ENCODE data around the gene PVALB. TPM values are rescaled to one million over a fixed set of nuclear protein-coding genes. Genes with fewer than 3 reads are reported as not detected.

Gene PVALB
- total and polyA plus RNA-seq, 2 of the 4 experiments (the other 2 are of a cell fraction): not detected

GRCh38 chr22:36858156-36858555, 41.3 kb upstream of the PVALB start:
- intact Hi-C loops (cut with micrococcal nuclease) (no loop called here), in situ Hi-C loops (cut with MboI; ENCODE audit: low sequenced_read_pairs) (loop anchor here (5.0 kb wide), 1 partner anchor 311 kb away; no protein-coding TSS in a partner anchor), dilution Hi-C loops (cut with HindIII; ENCODE audit: low sequenced_read_pairs, unreplicated experiment) (no loop called here)
- no peaks in the 10 kb centered on the region for H4K20me1 ChIP-seq (ENCODE audit: insufficient read depth, low read length)
- no peak overlapping the region for H2BK15ac ChIP-seq (ENCODE audit: low read depth, low read length)
- H2AFZ ChIP-seq (replicated peaks; ENCODE audit: low read length, poor library complexity): no peak overlapping the region
- H2BK5ac ChIP-seq (ENCODE audit: low read depth, low read length, poor library complexity, severe bottlenecking): no peak overlapping the region
- no peak overlapping the region for H4K5ac ChIP-seq (ENCODE audit: low read depth, low read length)
- H3K4me2 ChIP-seq (ENCODE audit: low read depth, low read length): no peak overlapping the region
- no peak overlapping the region for H3K14ac ChIP-seq (replicated peaks; ENCODE audit: low read depth, low read length)
- H3K36me3 ChIP-seq (ENCODE audit: control insufficient read depth, insufficient read depth, low read length): no peaks in the 10 kb centered on the region
- DNase-seq: no peak
- H3K79me1 ChIP-seq (ENCODE audit: low read depth in 1 of 2, low read length in 2 of 2): no peaks in the 10 kb centered on the region
- no peak overlapping the region for H3K56ac ChIP-seq (ENCODE audit: extremely low read depth, insufficient read depth, low read length)
- ChIA-PET POLR2A (ENCODE audit: unreplicated experiment) (no interaction called here), CTCF (no interaction called here)
- no peaks in the 10 kb centered on the region for H3K4me1 ChIP-seq (ENCODE audit: control insufficient read depth, insufficient read depth, low read length)
- no peak overlapping the region for H2BK120ac ChIP-seq (ENCODE audit: low read depth, low read length)
- no peak overlapping the region for H3K18ac ChIP-seq (ENCODE audit: low read depth, low read length)
- H3K9ac ChIP-seq (ENCODE audit: low read depth, low read length): no peak overlapping the region
- BruUV-seq (replicated peaks): no TSS peak
- H3K4ac ChIP-seq (ENCODE audit: low read depth, low read length): no peak overlapping the region
- H2BK20ac ChIP-seq (ENCODE audit: low read depth, low read length): no peak overlapping the region
- no peak overlapping the region for H2AK9ac ChIP-seq (replicated peaks; ENCODE audit: low read depth, low read length, poor library complexity)
- H3K27ac ChIP-seq (ENCODE audit: insufficient read depth, low read length): no peak overlapping the region
- TF ChIP-seq ELK1 (IDR thresholded peaks at IDR 0.05; ENCODE audit: borderline replicate concordance, low read depth, low read length) (no peak), RFX5 (IDR thresholded peaks at IDR 0.05; ENCODE audit: low read depth, low read length) (no peak), MXI1 (IDR thresholded peaks at IDR 0.05; ENCODE audit: borderline replicate concordance, low read depth, low read length) (no peak), BHLHE40 (IDR thresholded peaks at IDR 0.05; ENCODE audit: low read depth, low read length) (no peak), CHD1 (IDR thresholded peaks at IDR 0.05; ENCODE audit: low read depth, low read length) (no peak), NFE2L2 (IDR thresholded peaks at IDR 0.05; ENCODE audit: low read depth, low read length) (no peak), CEBPB (IDR thresholded peaks at IDR 0.05; ENCODE audit: low read depth, low read length) (no peak), RCOR1 (IDR thresholded peaks at IDR 0.05; ENCODE audit: insufficient replicate concordance, low read length) (no peak), MAFK (IDR thresholded peaks at IDR 0.05; ENCODE audit: low read depth, low read length) (no peak), POLR2A (IDR thresholded peaks at IDR 0.05; ENCODE audit: low read depth, low read length) (no peak), USF2 (IDR thresholded peaks at IDR 0.05; ENCODE audit: low read depth, low read length) (no peak), CTCF (conservative IDR thresholded peaks at IDR 0.05; ENCODE audit: low read depth, low read length) (no peak), SMC3 (IDR thresholded peaks at IDR 0.05; ENCODE audit: low read depth, low read length) (no peak), MAZ (IDR thresholded peaks at IDR 0.05; ENCODE audit: borderline replicate concordance, low read depth, low read length) (no peak), RAD21 (IDR thresholded peaks at IDR 0.05; ENCODE audit: low read length) (no peak)
- no peaks in the 10 kb centered on the region for H3K9me1 ChIP-seq (ENCODE audit: insufficient read depth, low read length)
- no peak overlapping the region for H4K8ac ChIP-seq (ENCODE audit: low read depth in 2 of 2, low read length in 2 of 2)
- H3K4me3 ChIP-seq (ENCODE audit: insufficient read depth, low read depth, low read length): no peak overlapping the region
- peaks cover 27% of the 10 kb centered on the region for H3K27me3 ChIP-seq (ENCODE audit: control insufficient read depth, insufficient read depth, low read length)
- no CpG with 5 or more reads among the region's 9 CpGs for WGBS, 2 experiments (ENCODE audit: extremely low coverage in 2 of 2, insufficient read length in 1 of 2)
- H2AK5ac ChIP-seq (ENCODE audit: low read depth, low read length): no peak overlapping the region
- ATAC-seq (ENCODE audit: low read depth): no peak
- no peaks in the 10 kb centered on the region for H3K9me3 ChIP-seq (ENCODE audit: control insufficient read depth, insufficient read depth, low read length)
- H4K91ac ChIP-seq (ENCODE audit: insufficient read depth, low read depth, low read length): no peak overlapping the region
- H3K23ac ChIP-seq (ENCODE audit: low read depth, low read length): no peak overlapping the region
